ENCODE results near the gene MRGPRE.

Gene MRGPRE

DNA sequence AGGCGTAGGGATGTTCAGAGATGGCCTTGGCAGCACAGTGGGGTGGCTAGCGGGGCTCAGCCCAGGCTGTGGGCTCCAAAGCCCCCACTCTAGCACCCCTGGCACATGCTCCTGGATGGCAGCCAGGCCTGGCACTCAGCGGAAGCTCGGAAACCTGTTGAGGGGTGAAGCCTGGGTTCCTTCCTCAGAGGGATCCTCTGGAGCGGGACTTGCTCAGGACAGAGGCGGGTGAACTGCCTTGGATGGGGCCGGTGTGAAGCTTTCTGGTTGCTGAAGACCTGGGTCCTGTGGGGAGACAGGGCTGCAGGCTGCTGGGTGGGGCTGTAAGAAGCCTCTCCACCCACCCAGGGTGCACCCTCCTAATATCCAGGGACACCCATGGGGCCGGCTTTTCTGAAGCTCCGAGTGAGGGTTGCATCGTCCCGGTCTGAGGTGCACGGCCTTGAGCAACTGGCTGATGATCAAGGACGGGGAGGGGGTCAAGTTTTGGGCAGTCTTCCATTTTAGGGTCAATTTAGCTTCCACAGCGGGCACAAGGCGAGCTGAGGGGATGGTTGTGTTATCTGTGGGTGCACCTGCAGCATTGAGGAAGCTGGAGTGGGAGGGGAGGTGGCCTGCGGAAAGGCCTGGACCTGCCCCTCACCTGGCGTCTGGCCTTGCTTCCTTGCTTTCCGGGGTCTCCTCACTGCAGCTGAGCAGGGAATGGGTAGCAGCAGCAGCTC lies 5.2 kb downstream of the MRGPRE start:
- DNase-seq (ENCODE audit: low spot score), result no peak

DNA sequence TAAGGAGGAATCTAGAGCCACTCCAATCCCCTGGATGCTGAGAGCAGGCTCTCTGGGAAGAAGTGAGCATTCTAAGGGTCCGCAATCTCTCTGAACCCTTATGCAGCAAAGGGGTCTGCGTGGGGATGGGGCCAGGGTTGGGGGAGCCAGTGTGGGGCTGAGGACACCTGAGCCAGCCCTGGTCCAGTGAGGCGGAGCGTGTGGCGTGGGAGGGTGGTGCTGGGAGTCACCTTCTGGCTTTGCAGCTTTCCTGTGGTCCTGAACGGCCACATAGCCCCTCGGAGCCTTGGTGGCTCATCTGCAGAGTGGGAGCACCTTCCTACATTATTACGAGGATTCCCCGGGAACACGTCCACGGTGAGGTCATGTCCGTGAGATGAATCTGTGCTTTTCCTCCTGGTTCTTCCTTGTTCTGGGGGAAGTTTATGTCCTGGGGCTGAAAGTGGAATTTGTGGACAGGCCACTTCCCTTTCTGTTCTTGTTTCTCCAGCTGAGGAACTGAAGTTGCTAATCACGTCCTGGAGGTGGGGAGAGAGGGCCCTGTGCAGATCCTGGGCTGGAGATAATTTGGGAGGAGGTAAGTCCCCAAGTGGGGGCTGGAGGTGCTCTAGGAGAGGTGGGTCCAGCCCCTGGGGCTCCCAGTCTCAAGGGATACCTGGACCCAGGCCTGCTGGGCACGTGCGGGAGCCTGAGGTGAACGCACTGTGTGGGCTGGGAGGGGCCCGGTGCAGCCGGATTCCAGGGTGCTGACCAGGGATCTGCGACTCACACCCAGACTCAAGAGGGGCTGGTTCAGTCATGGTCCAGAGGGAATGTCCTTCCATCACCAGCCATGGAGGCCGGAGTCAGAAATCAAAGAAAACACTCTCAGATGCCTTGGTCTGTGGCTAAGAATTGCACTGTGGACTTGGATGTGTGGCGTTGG lies 6.1 kb downstream of the MRGPRE start:
- no peak for DNase-seq (ENCODE audit: low spot score)

DNA sequence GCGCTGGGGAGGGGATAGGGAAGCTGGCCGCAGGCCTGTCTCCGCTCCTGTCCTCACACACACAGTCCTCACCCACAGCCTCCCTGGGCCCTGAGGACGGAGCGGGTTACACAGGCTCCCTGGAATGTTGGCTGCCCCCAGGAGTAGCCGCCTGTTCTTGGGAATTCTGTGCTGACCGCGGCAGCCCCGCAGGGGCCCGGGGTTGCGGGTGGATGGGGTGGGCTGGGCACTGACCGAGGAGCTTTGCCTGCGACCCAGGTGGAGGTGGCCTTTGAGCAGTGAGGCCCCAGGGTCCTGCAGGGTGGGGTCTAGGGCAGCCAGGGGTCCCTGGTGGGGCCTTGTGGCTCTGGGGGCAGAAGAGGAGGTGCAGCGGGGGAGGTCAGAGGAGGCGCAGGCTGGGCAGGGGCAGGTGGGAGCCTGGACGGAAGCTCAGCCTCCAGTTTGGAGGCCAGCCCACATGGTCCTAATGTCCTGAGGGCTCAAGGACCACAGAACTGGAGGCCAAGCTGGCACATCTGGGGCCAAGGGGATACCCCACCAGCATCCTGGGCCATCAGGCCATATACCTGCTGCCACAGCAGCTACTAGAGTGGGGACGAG lies 7.0 kb downstream of the MRGPRE start:
- DNase-seq (ENCODE audit: low spot score), result no peak

GRCh38 chr11:3224401-3225057 lies 7.7 kb downstream of the MRGPRE start:
- DNase-seq (ENCODE audit: low spot score), result no peak

DNA sequence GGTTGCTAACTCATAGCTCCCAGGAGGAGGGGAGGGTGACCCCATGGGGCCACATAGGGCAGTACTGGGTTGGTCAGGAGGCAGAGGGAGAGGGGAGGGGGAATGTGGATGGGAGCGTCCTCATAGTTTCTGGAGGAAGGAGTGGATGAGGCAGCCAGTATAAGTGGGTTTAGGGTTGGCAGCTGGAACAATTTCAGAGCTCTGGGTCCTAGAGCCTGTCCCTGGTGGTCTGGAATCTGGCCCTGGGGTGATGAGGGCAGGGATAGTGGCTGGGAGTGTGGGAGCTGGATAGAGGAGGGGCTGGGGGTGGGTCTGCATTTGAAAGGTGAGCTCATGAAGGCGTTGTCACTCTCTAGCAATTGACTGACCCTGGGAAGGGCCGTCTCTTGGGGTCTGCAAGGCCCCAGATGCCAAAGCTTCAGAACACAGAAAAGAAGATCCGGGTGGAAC lies 8.3 kb downstream of the MRGPRE start:
- DNase-seq (ENCODE audit: low spot score), result no peak

- no peak for DNase-seq (ENCODE audit: low spot score)
Observed at GRCh38 chr11:3222941-3223915, 9.0 kb downstream of the MRGPRE start.

DNA sequence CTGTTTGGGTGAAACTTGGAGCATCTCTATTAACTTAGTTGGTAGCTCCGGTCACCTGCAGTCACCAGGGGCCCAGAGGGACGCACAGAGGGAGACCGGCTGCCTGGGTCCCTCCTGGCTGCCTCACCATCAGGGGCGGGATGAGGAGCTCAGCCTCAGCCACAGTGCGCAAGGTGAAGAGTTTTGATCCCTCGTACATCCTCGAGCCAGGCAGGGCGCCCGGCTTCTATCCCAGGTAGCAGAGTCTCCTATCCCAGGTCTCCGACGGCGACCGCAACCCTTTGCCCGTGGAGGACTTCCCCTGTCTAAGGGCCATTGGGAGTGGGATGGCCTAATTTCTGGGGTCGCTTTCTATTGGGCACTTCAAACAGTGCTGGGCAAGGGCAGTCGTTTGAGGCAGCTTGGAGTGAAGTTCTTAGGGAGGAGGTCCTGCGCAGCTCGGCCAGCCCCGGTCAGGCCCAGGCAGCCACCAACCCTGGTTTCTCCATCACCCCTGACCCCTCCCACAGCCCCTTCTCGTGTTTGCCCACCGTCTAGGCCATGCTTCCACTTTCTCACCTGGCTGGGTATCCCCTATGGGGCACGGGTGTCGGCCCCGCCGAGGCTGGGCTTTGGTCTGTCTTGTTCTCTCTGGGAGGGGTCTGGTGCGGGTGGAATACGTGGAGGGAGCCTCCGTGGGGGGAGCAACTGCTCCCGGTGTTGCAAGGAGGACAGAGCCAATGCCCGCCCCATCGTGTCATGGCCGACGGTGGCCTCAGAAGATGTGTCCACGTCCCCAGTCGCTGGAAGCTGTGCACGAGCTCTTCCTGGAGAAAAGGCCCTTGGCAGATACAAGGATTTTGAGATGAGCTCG lies 10.0 kb downstream of the MRGPRE start:
- DNase-seq (ENCODE audit: low spot score), result no peak

DNA sequence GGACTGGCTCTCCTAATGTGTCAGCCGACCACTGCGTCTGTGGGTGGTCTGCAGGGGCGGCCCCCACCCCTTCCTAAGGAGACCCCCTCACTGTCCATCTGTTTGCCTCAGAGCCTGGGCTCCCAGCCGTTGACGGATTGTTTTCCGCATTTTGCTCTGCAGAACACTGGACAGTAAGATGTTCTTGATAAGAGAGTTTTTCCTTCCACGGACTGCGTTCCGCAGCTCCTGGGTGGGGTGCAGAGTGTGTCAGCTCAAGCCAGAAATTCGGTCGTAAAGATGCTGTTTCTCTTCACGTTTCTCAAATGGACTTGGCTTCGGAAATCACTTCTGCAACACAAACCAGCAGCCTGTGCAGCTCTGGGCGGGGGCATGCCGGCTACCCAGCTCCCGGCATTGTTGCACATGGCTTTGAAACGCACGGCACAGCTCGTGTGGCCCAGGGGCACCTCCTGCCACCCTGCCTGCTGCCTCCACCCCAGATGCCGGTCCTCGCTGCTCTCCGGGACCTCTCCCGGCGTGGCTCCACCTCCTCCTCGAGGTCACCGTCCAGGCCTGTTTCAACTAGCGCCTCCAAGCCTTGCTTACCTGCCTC lies 10.7 kb downstream of the MRGPRE start:
- no peak for DNase-seq (ENCODE audit: low spot score)

GRCh38 chr11:3220521-3221407 lies 11.5 kb downstream of the MRGPRE start:
- DNase-seq (ENCODE audit: low spot score), result no peak

DNA sequence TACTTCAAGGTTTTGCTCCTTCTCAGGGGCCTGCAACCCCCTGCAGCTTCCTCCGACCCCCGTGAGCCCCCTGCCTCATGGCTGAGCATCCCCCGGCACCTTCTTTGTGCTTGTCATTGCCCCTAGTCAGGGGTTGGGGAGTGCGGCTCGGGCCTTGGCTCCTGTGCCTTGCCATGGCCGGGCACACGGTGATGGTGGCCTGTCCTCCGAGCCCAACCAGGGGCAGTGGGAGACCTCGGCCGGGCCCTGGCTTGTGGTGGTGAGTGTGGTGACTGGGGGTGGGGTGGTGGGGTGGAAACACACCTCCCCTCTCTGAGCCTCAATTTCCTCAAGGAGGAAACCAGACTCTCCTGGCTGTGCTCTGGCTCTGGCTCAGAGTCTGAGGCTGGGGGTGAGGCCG lies 12.1 kb downstream of the MRGPRE start:
- DNase-seq (ENCODE audit: low spot score), result no peak

DNA sequence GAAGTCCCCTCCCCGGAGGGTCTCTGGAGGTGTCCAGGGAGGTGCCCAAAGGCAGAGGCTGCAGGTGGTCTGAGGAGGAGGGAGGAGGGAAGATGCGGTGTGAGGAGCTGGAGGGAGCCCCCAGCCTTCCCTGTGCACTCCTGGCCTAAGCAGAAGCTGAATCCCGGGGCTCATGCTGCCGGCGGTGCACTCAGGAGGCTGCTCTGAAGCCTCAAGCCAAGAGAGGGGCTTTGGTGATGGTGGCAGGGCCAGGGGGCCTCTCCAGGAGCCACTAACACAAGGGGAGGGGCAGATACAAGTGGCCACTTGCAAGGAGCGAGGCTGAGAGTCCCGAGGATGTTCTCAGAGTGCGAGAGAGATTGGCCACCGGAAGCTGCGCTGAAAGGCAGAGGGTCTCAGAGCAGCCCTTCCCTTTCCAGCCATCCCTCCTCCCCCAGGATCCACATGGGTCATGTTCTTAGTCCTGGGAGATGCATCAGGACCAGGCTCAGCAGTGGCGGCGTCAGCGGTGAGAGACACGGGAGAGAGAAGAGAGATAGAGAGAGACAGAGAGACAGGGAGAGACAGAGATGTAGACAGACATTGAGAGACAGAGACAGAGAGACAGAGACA lies 12.8 kb downstream of the MRGPRE start:
- no peak for DNase-seq (ENCODE audit: low spot score)

DNA sequence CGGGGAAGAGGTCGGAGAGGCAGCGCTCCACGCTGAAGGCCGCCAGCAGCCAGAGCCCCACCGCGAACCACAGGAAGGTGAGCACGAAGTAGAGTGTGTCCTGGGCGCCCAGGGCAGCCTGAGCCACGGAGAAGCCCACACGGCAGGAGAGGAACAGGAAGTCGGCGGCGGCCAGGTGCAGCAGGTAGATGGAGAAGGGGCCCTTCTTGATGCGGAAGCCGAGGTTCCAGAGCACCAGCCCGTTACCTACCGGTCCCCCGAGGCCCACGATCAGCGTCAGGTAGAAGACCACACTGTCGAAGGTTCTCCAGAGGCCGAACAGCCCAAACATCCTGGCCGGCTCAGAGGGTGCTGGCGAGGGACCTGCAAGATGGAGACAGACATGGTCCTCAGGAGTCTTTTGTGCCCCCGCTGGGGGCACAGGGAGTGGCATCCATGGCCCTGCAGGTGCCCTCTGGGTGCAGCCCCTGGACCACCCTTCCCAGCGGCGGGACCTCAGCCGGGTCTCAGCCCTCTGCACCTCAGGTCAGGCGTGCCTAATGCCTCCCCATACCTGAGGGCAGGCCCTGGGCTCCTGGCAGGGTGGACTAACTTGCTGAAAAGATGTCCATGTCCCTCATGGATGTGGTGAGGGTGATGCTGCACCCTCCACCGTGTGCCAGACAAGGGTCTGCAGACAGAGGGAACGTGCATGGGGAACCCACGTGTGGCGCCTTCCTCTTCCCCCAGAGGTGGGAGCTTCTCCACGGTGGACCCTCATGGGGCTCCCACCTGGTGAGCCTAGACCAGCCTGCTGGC lies 13.5 kb downstream of the MRGPRE start, which contains the start of gene MRGPRG:
Gene MRGPRG (minus strand): TSS at position 331 of the 798 bp plus-strand sequence. CDS start 0 bp downstream, at position 331.
- DNase-seq (ENCODE audit: low spot score), result no peak

DNA sequence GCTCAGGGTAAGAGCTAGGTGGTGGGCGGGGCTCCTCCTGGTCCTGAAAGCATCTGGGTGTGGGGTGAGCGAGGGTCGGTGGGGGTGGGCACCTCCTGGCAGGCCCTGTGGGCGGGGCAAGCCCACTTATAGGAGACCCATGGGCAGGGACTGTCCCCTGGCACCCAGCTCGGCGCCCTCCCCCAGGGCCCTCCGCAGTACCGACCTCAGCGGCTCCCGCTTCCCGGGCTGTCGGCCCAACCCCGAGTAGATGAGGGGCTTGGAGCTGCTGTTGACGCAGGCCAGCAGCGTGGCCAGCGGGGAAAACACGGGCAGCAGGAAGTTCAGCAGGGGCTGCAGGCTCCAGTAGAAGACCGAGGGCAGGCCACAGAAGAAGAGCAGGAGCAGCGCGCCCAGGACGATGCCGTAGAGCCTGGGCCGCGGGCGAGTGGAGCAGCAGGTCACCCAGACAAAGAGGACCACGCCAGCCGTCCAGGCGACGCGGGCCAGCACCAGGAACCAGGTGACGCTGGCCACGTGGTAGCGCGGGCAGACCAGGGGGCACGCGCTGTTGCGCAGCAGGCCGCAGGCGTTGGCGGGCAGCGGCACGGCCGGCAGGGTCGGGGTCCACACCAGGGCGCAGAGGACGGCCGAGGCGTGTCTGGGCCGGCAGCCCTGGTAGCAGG lies 14.3 kb downstream of the MRGPRE start:
- no peak for DNase-seq (ENCODE audit: low spot score)

DNA sequence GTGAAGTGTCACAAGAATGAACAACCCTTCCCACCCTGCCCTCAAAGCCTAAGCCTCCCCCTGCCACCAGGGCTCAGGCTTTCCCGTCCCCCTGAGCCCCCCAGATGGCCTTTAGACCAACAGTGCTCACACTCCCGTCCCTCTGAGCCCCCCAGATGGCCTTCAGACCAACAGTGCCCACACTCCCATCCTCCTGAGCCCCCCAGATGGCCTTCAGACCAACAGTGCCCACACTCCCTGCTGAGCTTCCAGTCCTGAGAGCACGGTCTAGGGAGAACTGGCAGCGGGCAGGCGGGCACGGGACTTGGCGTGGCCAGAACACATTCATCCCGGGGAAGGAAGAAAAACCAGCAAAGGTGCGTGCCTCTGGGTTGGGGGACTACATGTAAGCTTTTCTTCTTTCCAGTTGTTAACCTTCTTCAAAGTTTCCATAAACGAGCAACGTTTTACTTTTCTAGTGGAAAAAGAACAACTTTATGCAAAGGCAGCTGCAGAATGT lies 16.1 kb downstream of the MRGPRE start:
- DNase-seq (ENCODE audit: low spot score), result no peak

DNA sequence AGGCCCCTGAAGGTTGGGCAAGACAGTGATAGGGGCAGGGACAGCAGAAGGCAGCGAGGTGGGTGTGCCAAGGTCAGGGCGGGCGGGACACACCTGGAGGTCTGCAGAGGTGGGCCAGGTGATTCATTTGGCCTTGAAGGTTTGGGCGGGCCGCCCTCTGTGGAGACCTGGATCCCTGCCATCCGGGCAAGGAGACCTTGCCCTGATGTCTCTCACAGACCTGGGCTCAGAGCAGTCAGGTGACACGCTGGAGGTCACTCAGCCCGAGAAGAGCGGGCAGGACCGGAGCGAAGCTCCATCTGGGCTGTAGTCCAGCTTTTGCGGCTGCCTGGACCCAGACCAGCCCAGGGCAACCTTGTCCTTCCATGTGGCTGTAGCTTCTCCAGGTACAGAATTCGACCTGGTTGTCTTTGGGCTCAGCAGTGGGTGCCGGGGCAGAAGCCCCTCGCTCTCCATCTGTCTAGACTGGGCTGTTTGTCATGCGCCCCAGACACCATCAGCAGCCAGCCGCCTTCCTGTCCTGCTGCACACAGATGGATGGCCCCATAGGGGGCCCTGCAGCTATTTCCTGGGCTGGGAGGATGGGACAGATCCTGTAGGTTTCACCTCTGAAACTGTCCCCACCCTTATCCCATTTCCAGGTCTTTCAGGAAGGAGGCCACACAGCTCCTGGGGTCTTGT lies 16.7 kb downstream of the MRGPRE start:
- peak; percentile 15 for DNase-seq (ENCODE audit: low spot score)

DNA sequence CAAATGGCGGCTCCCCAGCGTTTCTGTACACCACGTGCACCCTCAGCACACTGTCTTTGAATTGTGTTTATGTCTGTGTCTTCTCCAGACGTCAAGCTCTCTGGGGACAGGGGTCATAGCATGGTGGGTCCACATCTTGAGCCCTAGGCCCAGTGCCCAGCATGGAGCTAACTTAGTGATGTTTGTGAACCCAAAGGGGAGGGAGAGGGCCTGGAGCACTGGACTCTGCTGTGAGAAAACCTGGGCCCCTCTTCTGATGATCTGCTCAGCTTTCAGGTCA lies 17.9 kb downstream of the MRGPRE start:
- DNase-seq (ENCODE audit: low spot score), result no peak

Measured in kidney capillary endothelial cell (primary cell).